Activated CD4-positive, alpha-beta T cell treated with anti-CD3 and anti-CD28 coated beads, Interleukin-2, amount 10 ng/mL, durations not matched to agents 7 days and 5 days (primary cell): ENCODE results near the gene TESK2. TPM values are rescaled to one million over a fixed set of nuclear protein-coding genes. Genes with fewer than 3 reads are reported as not detected.

Experiments used
- CTCF ChIA-PET: fragments of 350-600 bp; sonication (Branson Sonifier 250); formaldehyde crosslinking; loops from one replicate; lab custom pipeline; 2021; ENCODE audit warnings: antibody characterized with exemption; lab: Charles Lee
- POLR2A ChIA-PET: fragments of 350-600 bp; sonication (Branson Sonifier 250); formaldehyde crosslinking; loops from one replicate; lab custom pipeline; 2021; ENCODE audit warnings: antibody characterized with exemption; lab: Charles Lee
- DNase-seq: peaks from one replicate; pipeline ENCODE4 v3.0.0-alpha.2; 2020
- H3K27ac Mint-ChIP-seq: one replicate; pipeline ENCODE4 v1.8.0; 2021; ENCODE audit warnings: mild to moderate bottlenecking, moderate library complexity, mixed read lengths
- H3K27me3 Mint-ChIP-seq: one replicate; pipeline ENCODE4 v1.8.0; 2021; ENCODE audit warnings: mixed read lengths
- H3K36me3 Mint-ChIP-seq: one replicate; pipeline ENCODE4 v1.8.0; 2021; ENCODE audit warnings: low read depth, mixed read lengths
- H3K4me1 Mint-ChIP-seq: one replicate; pipeline ENCODE4 v1.8.0; 2021; ENCODE audit warnings: mixed read lengths
- H3K4me3 Mint-ChIP-seq: one replicate; pipeline ENCODE4 v1.8.0; 2021; ENCODE audit warnings: mild to moderate bottlenecking, moderate library complexity, mixed read lengths
- H3K9me3 Mint-ChIP-seq: one replicate; pipeline ENCODE4 v1.8.0; 2021; ENCODE audit warnings: mixed read lengths
- total RNA-seq, 2 experiments: library from RNA; stranded (reverse); gene quantifications; one replicate each; pipeline ENCODE4 v1.2.3, GENCODE V29; 2021

TESK2 gene
- total RNA-seq, 2 experiments from 2014 or later = 2.6 to 3.5 TPM

DNA sequence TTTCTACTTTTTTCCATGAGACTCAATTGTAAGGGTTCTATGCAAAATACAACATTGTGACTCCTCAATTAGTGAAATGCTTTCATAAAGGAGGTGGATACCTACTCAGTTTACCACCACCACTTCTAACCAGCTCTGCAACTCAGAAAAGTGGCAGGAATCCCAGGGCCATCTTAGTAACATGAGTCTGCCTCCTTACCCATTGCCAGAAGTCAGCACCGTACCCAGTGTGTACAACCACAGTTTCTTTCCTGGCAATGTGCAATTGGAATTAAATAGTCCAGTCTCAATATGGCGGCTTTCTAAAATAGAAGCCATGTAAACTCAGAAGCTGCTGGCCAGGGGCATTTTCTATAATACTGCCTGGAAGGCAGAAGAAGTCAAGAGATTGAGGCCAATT is 32.1 kb downstream of the TESK2 start:
- no peak for DNase-seq
- H3K4me1 Mint-ChIP-seq = peaks cover 2% of the 10 kb centered on the region
- no peak overlapping the region for H3K4me3 Mint-ChIP-seq
- H3K9me3 Mint-ChIP-seq = no peaks in the 10 kb centered on the region
- H3K36me3 Mint-ChIP-seq = peaks cover 3% of the 10 kb centered on the region
- ChIA-PET POLR2A (no interaction called here), CTCF (interaction anchor here (1.3 kb wide), 1 partner anchor 36 kb away, joined by 3 read pairs; no protein-coding TSS in a partner anchor)
- no peak overlapping the region for H3K27ac Mint-ChIP-seq
- H3K27me3 Mint-ChIP-seq = no peaks in the 10 kb centered on the region

DNA sequence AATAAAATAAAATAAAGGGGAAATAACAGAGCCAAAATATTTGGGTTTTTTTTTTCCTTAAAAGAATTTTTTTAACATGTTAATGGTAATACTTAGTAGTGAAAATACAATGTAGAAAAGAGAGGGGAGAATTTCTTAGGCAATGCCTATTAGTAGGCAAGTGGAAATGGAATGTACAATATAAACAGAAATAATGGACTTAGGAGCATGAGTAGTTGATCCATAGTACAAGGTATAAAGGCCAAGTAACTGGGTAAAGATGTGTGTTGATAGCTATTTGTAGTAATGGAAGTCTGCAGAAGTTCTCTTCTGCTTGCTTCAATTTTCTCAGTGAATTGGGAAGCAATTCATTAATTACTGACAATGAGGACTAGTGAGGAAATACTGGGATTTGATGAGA is 34.4 kb downstream of the TESK2 start:
- POLR2A ChIA-PET = no interaction called here
- peaks cover 3% of the 10 kb centered on the region for H3K36me3 Mint-ChIP-seq

GRCh38 chr1:45455162-45455561 is 35.8 kb downstream of the TESK2 start:
- no peaks in the 10 kb centered on the region for H3K27me3 Mint-ChIP-seq
- H3K9me3 Mint-ChIP-seq = no peaks in the 10 kb centered on the region
- no peak overlapping the region for H3K4me3 Mint-ChIP-seq
- no peak for DNase-seq
- no peak overlapping the region for H3K27ac Mint-ChIP-seq
- ChIA-PET CTCF (no interaction called here), POLR2A (interaction anchor here (0.6 kb wide), 1 partner anchor 61 kb away, joined by 4 read pairs; no protein-coding TSS in a partner anchor)
- peaks cover 2% of the 10 kb centered on the region for H3K4me1 Mint-ChIP-seq
- peaks cover 3% of the 10 kb centered on the region for H3K36me3 Mint-ChIP-seq

More for the DNA sequence above, 34.4 kb downstream of the TESK2 start:
- Mint-ChIP-seq H3K27me3 (no peaks in the 10 kb centered on the region), H3K27ac (no peak overlapping the region), H3K9me3 (no peaks in the 10 kb centered on the region), H3K4me1 (peaks cover 2% of the 10 kb centered on the region), H3K4me3 (no peak overlapping the region)
- CTCF ChIA-PET = interaction anchor here (0.6 kb wide), 1 partner anchor 97 kb away, joined by 5 read pairs; no protein-coding TSS in a partner anchor
- DNase-seq = no peak

DNA sequence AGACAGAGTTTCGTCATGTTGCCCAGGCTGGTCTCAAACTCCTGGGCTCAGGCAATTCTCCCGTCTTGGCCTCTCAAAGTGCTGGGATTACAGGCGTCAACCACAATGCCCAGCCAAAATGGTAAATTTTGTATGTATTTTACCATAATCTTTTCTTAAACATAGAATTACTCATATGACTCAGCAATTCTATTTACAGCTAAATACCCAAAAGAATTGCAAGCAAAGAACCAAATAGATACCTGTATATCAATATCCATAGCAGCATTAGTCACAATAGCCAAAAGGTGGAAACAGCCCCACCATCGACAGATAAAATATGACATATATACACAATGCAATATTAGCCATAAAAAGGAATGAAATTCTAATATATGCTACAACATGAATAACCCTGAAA is 36.5 kb downstream of the TESK2 start:
- ChIA-PET CTCF (no interaction called here), POLR2A (interaction anchor here (0.6 kb wide), 2 partner anchors 19 to 61 kb away, joined by 4 to 7 read pairs; no protein-coding TSS in a partner anchor)
- Mint-ChIP-seq H3K27me3 (no peaks in the 10 kb centered on the region), H3K4me3 (no peak overlapping the region), H3K36me3 (peaks cover 3% of the 10 kb centered on the region), H3K27ac (no peak overlapping the region), H3K9me3 (no peaks in the 10 kb centered on the region), H3K4me1 (peaks cover 2% of the 10 kb centered on the region)
- DNase-seq = no peak

DNA sequence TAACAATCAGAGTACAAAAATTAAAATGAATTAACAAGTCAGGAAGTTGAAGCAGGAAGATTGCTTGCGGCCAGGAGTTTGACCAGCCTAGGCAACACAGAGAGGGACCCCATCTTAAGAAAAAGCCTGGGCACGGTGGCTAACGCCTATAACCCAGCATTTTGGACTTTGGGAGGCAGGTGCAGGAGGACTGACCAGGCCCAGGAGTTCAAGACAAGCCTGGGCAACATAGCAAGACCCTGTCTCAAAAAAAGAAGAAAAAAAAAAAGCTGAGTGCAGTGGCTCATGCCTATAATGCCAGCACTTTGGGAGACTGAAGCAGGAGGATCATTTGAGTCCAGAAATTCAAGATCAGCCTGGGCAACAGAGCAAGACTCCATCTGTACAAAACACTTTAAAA is 38.5 kb downstream of the TESK2 start:
- POLR2A ChIA-PET = no interaction called here

GRCh38 chr1:45448357-45448756 is 42.6 kb downstream of the TESK2 start:
- no peaks in the 10 kb centered on the region for H3K27me3 Mint-ChIP-seq

More for the DNA sequence above, 38.5 kb downstream of the TESK2 start:
- H3K9me3 Mint-ChIP-seq = no peaks in the 10 kb centered on the region
- H3K4me3 Mint-ChIP-seq = no peak overlapping the region
- no peak overlapping the region for H3K27ac Mint-ChIP-seq
- H3K36me3 Mint-ChIP-seq = peaks cover 3% of the 10 kb centered on the region
- H3K27me3 Mint-ChIP-seq = no peaks in the 10 kb centered on the region
- CTCF ChIA-PET = no interaction called here
- H3K4me1 Mint-ChIP-seq = peaks cover 2% of the 10 kb centered on the region
- no peak for DNase-seq

DNA sequence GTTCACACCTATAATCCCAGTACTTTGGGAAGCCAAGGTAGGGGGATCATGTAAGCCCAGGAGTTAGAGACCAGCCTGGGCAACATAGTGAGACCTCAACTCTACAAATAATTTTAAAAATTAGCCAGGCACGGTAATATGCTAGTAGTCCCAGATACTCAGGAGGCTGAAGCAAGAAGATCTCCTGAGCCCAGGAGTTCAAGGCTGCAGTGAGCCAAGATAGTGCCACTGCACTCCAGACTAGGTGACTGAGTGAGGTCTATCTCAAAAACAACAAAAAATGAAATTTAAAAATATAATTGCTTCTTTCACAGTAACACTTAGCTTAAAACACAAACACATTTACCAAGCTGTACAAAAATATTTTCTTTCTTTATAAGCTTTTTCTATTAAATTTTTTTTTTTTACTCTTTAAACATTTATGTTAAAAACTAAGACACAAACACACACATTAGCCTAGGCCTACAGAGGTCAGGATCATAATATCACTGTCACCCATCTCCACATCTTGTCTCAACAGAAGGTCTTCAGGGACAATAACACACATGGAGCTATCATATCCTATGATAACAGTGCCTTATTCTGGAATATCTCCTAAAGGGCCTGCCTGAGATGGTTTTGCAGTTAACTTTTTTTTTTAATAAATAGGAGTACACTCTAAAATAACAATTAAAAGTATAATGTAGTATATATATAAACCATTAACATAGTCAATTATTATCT is 43.9 kb downstream of the TESK2 start:
- Mint-ChIP-seq H3K4me3 (no peak overlapping the region), H3K27ac (no peak overlapping the region), H3K9me3 (no peaks in the 10 kb centered on the region), H3K27me3 (no peaks in the 10 kb centered on the region), H3K4me1 (no peaks in the 10 kb centered on the region), H3K36me3 (no peaks in the 10 kb centered on the region)
- POLR2A ChIA-PET = interaction anchor here (0.5 to 0.6 kb wide), 2 partner anchors 15 to 470 kb away, joined by 3 to 11 read pairs; no protein-coding TSS in a partner anchor
- CTCF ChIA-PET = interaction anchor here (0.6 to 0.7 kb wide), 3 partner anchors 12 to 56 kb away, joined by 3 to 4 read pairs (median 4); no protein-coding TSS in a partner anchor
- no peak for DNase-seq

More at GRCh38 chr1:45448357-45448756, 42.6 kb downstream of the TESK2 start:
- H3K36me3 Mint-ChIP-seq = no peaks in the 10 kb centered on the region
- ChIA-PET POLR2A (no interaction called here), CTCF (interaction anchor here (0.6 kb wide), 1 partner anchor 11 kb away, joined by 3 read pairs; no protein-coding TSS in a partner anchor)
- H3K27ac Mint-ChIP-seq = no peak overlapping the region
- H3K4me3 Mint-ChIP-seq = no peak overlapping the region
- DNase-seq = no peak
- H3K4me1 Mint-ChIP-seq = no peaks in the 10 kb centered on the region
- H3K9me3 Mint-ChIP-seq = no peaks in the 10 kb centered on the region

DNA sequence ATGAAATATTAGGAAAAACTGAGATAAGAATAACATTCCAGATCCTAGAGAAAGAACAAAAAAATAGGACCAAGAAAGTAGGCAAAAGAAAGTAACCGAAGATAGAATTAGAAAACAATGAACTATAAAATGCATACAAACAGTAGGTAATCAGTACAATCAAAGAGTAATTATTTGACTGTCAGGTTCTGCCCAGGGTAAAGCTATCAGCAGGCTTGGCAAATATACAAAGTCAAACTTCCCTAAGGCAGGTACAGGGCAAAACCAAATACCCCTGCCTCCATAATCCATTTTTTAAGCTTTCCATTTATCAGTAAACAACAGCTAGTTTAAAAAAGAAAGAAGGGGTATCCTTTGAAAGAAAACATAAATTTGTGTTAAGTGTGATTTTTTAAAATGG is 44.4 kb downstream of the TESK2 start:
- ChIA-PET CTCF (interaction anchor here (0.6 to 1.2 kb wide), 5 partner anchors 13 to 230 kb away, joined by 3 to 5 read pairs (median 4); no protein-coding TSS in a partner anchor), POLR2A (interaction anchor here (0.5 kb wide), 1 partner anchor 470 kb away, joined by 3 read pairs; no protein-coding TSS in a partner anchor)
- no peak overlapping the region for H3K4me3 Mint-ChIP-seq
- H3K4me1 Mint-ChIP-seq = no peaks in the 10 kb centered on the region
- no peak for DNase-seq
- no peaks in the 10 kb centered on the region for H3K36me3 Mint-ChIP-seq
- no peak overlapping the region for H3K27ac Mint-ChIP-seq
- no peaks in the 10 kb centered on the region for H3K27me3 Mint-ChIP-seq
- H3K9me3 Mint-ChIP-seq = no peaks in the 10 kb centered on the region

- no peaks in the 10 kb centered on the region for H3K36me3 Mint-ChIP-seq
- DNase-seq = no peak
- H3K4me3 Mint-ChIP-seq = no peak overlapping the region
- no peak overlapping the region for H3K27ac Mint-ChIP-seq
- ChIA-PET CTCF (no interaction called here), POLR2A (no interaction called here)
- H3K4me1 Mint-ChIP-seq = no peaks in the 10 kb centered on the region
- H3K9me3 Mint-ChIP-seq = no peaks in the 10 kb centered on the region
- no peaks in the 10 kb centered on the region for H3K27me3 Mint-ChIP-seq
Observed at GRCh38 chr1:45444609-45445131, 46.3 kb downstream of the TESK2 start.

DNA sequence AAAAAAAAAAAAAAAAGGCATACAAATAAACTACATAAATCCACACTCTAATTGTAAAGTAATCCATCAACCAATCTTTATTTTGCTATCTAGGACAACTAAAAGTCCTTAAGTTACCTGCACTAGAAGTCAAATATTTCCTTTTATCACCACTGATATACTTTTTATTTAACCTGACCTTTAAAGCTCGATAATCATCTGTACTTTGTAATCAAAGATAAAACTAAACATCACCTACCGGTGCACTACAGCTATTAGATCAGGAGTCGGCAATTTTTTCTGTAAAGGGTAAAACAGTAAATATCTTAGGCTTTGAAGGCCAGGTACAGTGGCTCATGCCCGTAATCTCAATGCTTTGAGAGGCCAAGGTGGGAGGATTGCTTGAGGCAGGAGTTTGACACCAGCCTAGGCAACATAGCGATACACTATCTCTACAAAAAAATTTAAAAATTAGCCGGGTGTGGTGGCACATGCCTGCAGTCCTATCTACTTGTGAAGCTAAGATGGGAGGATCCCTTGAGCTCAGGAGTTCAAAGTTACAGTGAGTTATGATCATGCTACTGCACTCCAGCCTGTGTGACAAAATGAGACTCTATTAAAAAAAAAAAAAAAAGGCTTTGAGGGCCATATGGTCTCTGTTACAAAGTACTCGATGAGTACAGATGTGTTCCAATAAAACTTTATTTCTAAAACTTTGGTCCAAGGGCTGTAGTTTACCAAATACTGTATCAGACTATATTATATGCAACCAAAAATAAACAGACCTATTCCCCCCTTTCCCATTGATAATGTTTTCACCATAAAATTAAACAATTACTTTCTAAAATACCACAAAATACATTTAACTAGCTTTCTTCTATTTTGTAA is 47.1 kb downstream of the TESK2 start:
- DNase-seq = no peak
- H3K9me3 Mint-ChIP-seq = no peaks in the 10 kb centered on the region
- H3K27me3 Mint-ChIP-seq = no peaks in the 10 kb centered on the region
- no peaks in the 10 kb centered on the region for H3K36me3 Mint-ChIP-seq
- no peak overlapping the region for H3K4me3 Mint-ChIP-seq
- no peak overlapping the region for H3K27ac Mint-ChIP-seq
- CTCF ChIA-PET = no interaction called here
- POLR2A ChIA-PET = no interaction called here
- H3K4me1 Mint-ChIP-seq = no peaks in the 10 kb centered on the region

- no peaks in the 10 kb centered on the region for H3K27me3 Mint-ChIP-seq
- ChIA-PET POLR2A (no interaction called here), CTCF (interaction anchor here (1.1 kb wide), 1 partner anchor 17 kb away, joined by 4 read pairs; no protein-coding TSS in a partner anchor)
- H3K9me3 Mint-ChIP-seq = no peaks in the 10 kb centered on the region
- DNase-seq = no peak
- no peak overlapping the region for H3K4me3 Mint-ChIP-seq
- H3K27ac Mint-ChIP-seq = no peak overlapping the region
- H3K36me3 Mint-ChIP-seq = no peaks in the 10 kb centered on the region
- no peaks in the 10 kb centered on the region for H3K4me1 Mint-ChIP-seq
Observed at GRCh38 chr1:45442272-45442671, 48.7 kb downstream of the TESK2 start.

- H3K27ac Mint-ChIP-seq = no peak overlapping the region
- H3K36me3 Mint-ChIP-seq = no peaks in the 10 kb centered on the region
- no peak for DNase-seq
- H3K4me3 Mint-ChIP-seq = no peak overlapping the region
- CTCF ChIA-PET = interaction anchor here (0.5 to 0.6 kb wide), 2 partner anchors 11 to 476 kb away, joined by 3 read pairs; no protein-coding TSS in a partner anchor
- no peaks in the 10 kb centered on the region for H3K27me3 Mint-ChIP-seq
- POLR2A ChIA-PET = no interaction called here
- H3K4me1 Mint-ChIP-seq = no peaks in the 10 kb centered on the region
- no peaks in the 10 kb centered on the region for H3K9me3 Mint-ChIP-seq
Observed at GRCh38 chr1:45437323-45437722, 53.6 kb downstream of the TESK2 start.
